GM21423 (cell line): Measurements from ENCODE around the gene TOLLIP.

Experiments used
- ATAC-seq: cut with Tn5 transposase; IDR thresholded peaks from one replicate; pipeline ENCODE4 v1.9.1; 2021; ENCODE audit warnings: mild to moderate bottlenecking, moderate library complexity; ENCODE audit not compliant: unreplicated experiment

The TOLLIP gene

DNA sequence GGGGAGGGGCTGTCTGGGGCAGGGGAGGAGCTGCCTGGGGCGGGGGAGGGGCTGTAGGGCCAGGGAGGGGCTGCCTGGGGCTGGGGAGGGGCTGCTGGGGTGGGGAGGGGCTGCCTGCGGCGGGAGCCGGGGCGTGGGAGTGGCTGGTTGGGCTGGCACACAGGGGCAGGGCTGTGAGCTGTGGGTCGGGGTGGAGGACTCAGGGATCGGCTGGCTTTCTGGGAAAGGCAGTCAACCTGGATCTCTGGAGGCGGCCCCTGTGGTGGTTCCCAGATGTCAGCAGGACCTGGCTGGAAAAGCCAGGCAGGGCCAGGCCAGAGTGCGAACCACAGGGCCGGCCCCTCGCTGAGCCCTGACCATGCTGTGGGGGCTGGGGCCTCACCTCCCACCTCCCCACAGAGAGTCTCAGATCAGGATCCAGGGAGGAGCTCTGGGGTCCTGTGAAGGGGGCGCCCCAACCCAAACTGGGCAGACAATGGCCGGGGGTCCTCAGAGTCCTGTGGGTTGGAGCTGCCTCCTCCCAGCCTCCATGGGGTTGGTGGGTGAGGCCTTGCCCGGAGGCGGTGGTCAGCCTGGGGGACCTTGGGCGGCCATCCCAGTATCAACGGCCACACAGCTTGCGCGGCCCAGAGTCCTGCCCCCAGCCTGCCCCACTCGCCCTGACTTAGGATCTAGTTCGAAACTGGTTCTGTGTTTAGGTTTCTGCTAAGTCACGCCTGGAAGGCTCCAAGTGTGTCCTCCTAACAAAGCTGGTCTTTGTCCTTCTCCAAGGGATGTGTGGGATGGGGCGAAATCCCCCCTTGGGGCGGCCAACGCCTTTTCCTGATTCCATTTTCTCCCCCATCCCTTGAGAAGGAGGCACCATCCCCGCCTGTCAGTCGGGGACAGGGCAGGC is 84.7 kb downstream of the TOLLIP start:
- ATAC-seq = no peak
